Measurements from ENCODE around the gene MAMDC2. TPM values are rescaled to one million over a fixed set of nuclear protein-coding genes. Genes with fewer than 3 reads are reported as not detected.

The MAMDC2 gene
- total RNA-seq, 1 experiment from 2014 or later: 1.2 TPM

GRCh38 chr9:70066418-70066817, 22.8 kb downstream of the MAMDC2 start:
- H4K20me1 ChIP-seq (ENCODE audit: insufficient read depth): no peaks in the 10 kb centered on the region
- H3K9me3 ChIP-seq (ENCODE audit: control insufficient read depth in 1 of 2, insufficient read depth in 1 of 2, low read depth in 1 of 2, low read length in 2 of 2): no peaks in the 10 kb centered on the region
- no peaks in the 10 kb centered on the region for H3K79me2 ChIP-seq (ENCODE audit: insufficient read depth, low read length)
- H3K4me3 ChIP-seq (replicated peaks in 1 of 2; ENCODE audit: low read depth in 1 of 2, low read length in 2 of 2): no peak overlapping the region
- H3K9me2 ChIP-seq (ENCODE audit: insufficient read depth): no peaks in the 10 kb centered on the region
- ATAC-seq: no peak
- no peak for DNase-seq (ENCODE audit: low read depth, low spot score)
- H3K4me1 ChIP-seq (ENCODE audit: control insufficient read depth in 1 of 2, insufficient read depth in 2 of 2, low read length in 2 of 2): no peaks in the 10 kb centered on the region
- RAD21 ChIA-PET (ENCODE audit: low non-redundant PET in 1 of 2, low total read pairs in 2 of 2, uncharacterized antibody in 2 of 2, unreplicated experiment in 2 of 2): no interaction called here
- no peaks in the 10 kb centered on the region for H3K27me3 ChIP-seq (ENCODE audit: insufficient read depth, low read length)
- CTCF ChIA-PET: no interaction called here
- TF ChIP-seq EZH2phosphoT487 (IDR thresholded peaks at IDR 0.05; ENCODE audit: borderline replicate concordance): no peak
- no peak for TF ChIP-seq RAD21 (IDR thresholded peaks at IDR 0.05; ENCODE audit: low read depth)
- no peak for TF ChIP-seq ELF1 (IDR thresholded peaks at IDR 0.05; ENCODE audit: borderline replicate concordance, low read depth)
- no peak for TF ChIP-seq CEBPB (IDR thresholded peaks at IDR 0.05; ENCODE audit: low read depth)
- TF ChIP-seq JUND (IDR thresholded peaks at IDR 0.05): no peak
- no peak for TF ChIP-seq CBX3 (IDR thresholded peaks at IDR 0.05; ENCODE audit: low read depth)
- TF ChIP-seq MAX (IDR thresholded peaks at IDR 0.05): no peak
- no peak for TF ChIP-seq ZNF274 (IDR thresholded peaks at IDR 0.05; ENCODE audit: low read depth, low read length)
- TF ChIP-seq ZFX (IDR thresholded peaks at IDR 0.05): no peak
- no peak for TF ChIP-seq POLR2A (IDR thresholded peaks at IDR 0.05; ENCODE audit: borderline replicate concordance, extremely low read depth, insufficient read depth, insufficient read length)
- no peak for TF ChIP-seq TCF7L2 (IDR thresholded peaks at IDR 0.05; ENCODE audit: borderline replicate concordance, extremely low read depth, insufficient read depth, insufficient read length)
- no peak for TF ChIP-seq YY1 (IDR thresholded peaks at IDR 0.05; ENCODE audit: extremely low read depth, insufficient replicate concordance, low read depth, low read length)
- no peak for TF ChIP-seq POLR2AphosphoS5 (IDR thresholded peaks at IDR 0.05; ENCODE audit: low read depth, low read length)
- no peak overlapping the region for H3K4me2 ChIP-seq (ENCODE audit: low read length)
- BruUV-seq (replicated peaks): no TSS peak
- H3K27ac ChIP-seq (ENCODE audit: low read depth, low read length): no peak overlapping the region
- POLR2A ChIA-PET: no interaction called here
- H3K9ac ChIP-seq (ENCODE audit: low read length): no peak overlapping the region
- intact Hi-C loops (cut with micrococcal nuclease): no loop called here
- H2AFZ ChIP-seq (ENCODE audit: low read depth, low read length, poor library complexity, severe bottlenecking): no peak overlapping the region
- no peaks in the 10 kb centered on the region for H3K36me3 ChIP-seq (ENCODE audit: control insufficient read depth in 1 of 2, insufficient read depth in 2 of 2, low read length in 2 of 2)

GRCh38 chr9:70066874-70067273, 23.2 kb downstream of the MAMDC2 start:
- Histone ChIP-seq H2AFZ (ENCODE audit: low read depth, low read length, poor library complexity, severe bottlenecking) (no peak overlapping the region), H3K9ac (ENCODE audit: low read length) (no peak overlapping the region), H4K20me1 (ENCODE audit: insufficient read depth) (no peaks in the 10 kb centered on the region), H3K4me3 (replicated peaks in 1 of 2; ENCODE audit: low read depth in 1 of 2, low read length in 2 of 2) (no peak overlapping the region), H3K4me2 (ENCODE audit: low read length) (no peak overlapping the region), H3K9me3 (ENCODE audit: control insufficient read depth in 1 of 2, insufficient read depth in 1 of 2, low read depth in 1 of 2, low read length in 2 of 2) (no peaks in the 10 kb centered on the region), H3K27me3 (ENCODE audit: insufficient read depth, low read length) (no peaks in the 10 kb centered on the region), H3K36me3 (ENCODE audit: control insufficient read depth in 1 of 2, insufficient read depth in 2 of 2, low read length in 2 of 2) (no peaks in the 10 kb centered on the region), H3K27ac (ENCODE audit: low read depth, low read length) (no peak overlapping the region), H3K9me2 (ENCODE audit: insufficient read depth) (no peaks in the 10 kb centered on the region), H3K4me1 (ENCODE audit: control insufficient read depth in 1 of 2, insufficient read depth in 2 of 2, low read length in 2 of 2) (no peaks in the 10 kb centered on the region), H3K79me2 (ENCODE audit: insufficient read depth, low read length) (no peaks in the 10 kb centered on the region)
- RAD21 ChIA-PET (ENCODE audit: low non-redundant PET in 1 of 2, low total read pairs in 2 of 2, uncharacterized antibody in 2 of 2, unreplicated experiment in 2 of 2): no interaction called here
- no TSS peak for BruUV-seq (replicated peaks)
- POLR2A ChIA-PET: no interaction called here
- no peak for ATAC-seq
- CTCF ChIA-PET: no interaction called here
- DNase-seq (ENCODE audit: low read depth, low spot score): no peak
- intact Hi-C loops (cut with micrococcal nuclease): no loop called here
- no peak for TF ChIP-seq CTCF (IDR thresholded peaks at IDR 0.05 in 2 of 3, conservative IDR thresholded peaks at IDR 0.05 in 1 of 3; ENCODE audit: borderline replicate concordance in 1 of 3, insufficient read depth in 1 of 3, low read depth in 2 of 3, low read length in 2 of 3)
- no peak for TF ChIP-seq EZH2 (IDR thresholded peaks at IDR 0.05)
- TF ChIP-seq POLR2AphosphoS5 (IDR thresholded peaks at IDR 0.05; ENCODE audit: low read depth, low read length): no peak
- no peak for TF ChIP-seq SP1 (IDR thresholded peaks at IDR 0.05; ENCODE audit: low read depth)
- TF ChIP-seq POLR2A (IDR thresholded peaks at IDR 0.05; ENCODE audit: borderline replicate concordance, extremely low read depth, insufficient read depth, insufficient read length): no peak
- TF ChIP-seq CBX3 (IDR thresholded peaks at IDR 0.05; ENCODE audit: low read depth): no peak
- TF ChIP-seq ZFX (IDR thresholded peaks at IDR 0.05): no peak
- TF ChIP-seq CEBPB (IDR thresholded peaks at IDR 0.05; ENCODE audit: low read depth): no peak
- TF ChIP-seq ATF3 (IDR thresholded peaks at IDR 0.05): no peak
- no peak for TF ChIP-seq EZH2phosphoT487 (IDR thresholded peaks at IDR 0.05; ENCODE audit: borderline replicate concordance)
- no peak for TF ChIP-seq FOSL1 (IDR thresholded peaks at IDR 0.05; ENCODE audit: low read depth)
- TF ChIP-seq EGR1 (IDR thresholded peaks at IDR 0.05; ENCODE audit: low read depth): no peak

Measured in HCT116 (cell line).